ENCODE data around the gene FAR1.
"Not testable (repeated sequence)": the region's sequence is repeated elsewhere in the genome, so short reads cannot be mapped to it uniquely, and the experiment has no call there.

Gene FAR1

GRCh38 chr11:13745165-13745564 lies 76.7 kb downstream of the FAR1 start:
- no peaks in the 10 kb centered on the region for H3K4me1 ChIP-seq (ENCODE audit: control insufficient read depth, low read length)
- H4K20me1 ChIP-seq (ENCODE audit: control insufficient read depth, insufficient read depth, low read depth, low read length): no peaks in the 10 kb centered on the region
- no peak overlapping the region for H3K4me2 ChIP-seq (ENCODE audit: low read length)
- TF ChIP-seq EZH2phosphoT487 (IDR thresholded peaks at IDR 0.05; ENCODE audit: borderline replicate concordance, low read length): no peak
- no peak for TF ChIP-seq CTCF (IDR thresholded peaks at IDR 0.05; ENCODE audit: low read depth, low read length, poor library complexity, severe bottlenecking)
- H3K9me3 ChIP-seq (ENCODE audit: control insufficient read depth, insufficient read depth, low read length): no peaks in the 10 kb centered on the region
- no peaks in the 10 kb centered on the region for H3K36me3 ChIP-seq (ENCODE audit: control insufficient read depth, low read length)
- H3K9me2 ChIP-seq (replicated peaks; ENCODE audit: control insufficient read depth, low read length): no peaks in the 10 kb centered on the region
- H3K4me3 ChIP-seq (ENCODE audit: low read length): no peak overlapping the region
- H3K27me3 ChIP-seq (ENCODE audit: control insufficient read depth, low read length): 0 out of 2 replicates have a peak, but pooled peaks cover 3% of the 10 kb centered on the region
- no peak overlapping the region for H3K27ac ChIP-seq (ENCODE audit: low read depth, low read length)
- H3K79me2 ChIP-seq (ENCODE audit: control insufficient read depth, low read length): no peaks in the 10 kb centered on the region
- no peaks in the 10 kb centered on the region for H3F3A ChIP-seq (ENCODE audit: control insufficient read depth, insufficient read depth)

- H3F3A ChIP-seq (ENCODE audit: control insufficient read depth, insufficient read depth): not testable (repeated sequence)
These were observed 84.8 kb downstream of the FAR1 start for GRCh38 chr11:13753316-13753715.

GRCh38 chr11:13759050-13759449 lies 90.6 kb downstream of the FAR1 start:
- Histone ChIP-seq H3K27me3 (ENCODE audit: control insufficient read depth, low read length) (no peaks in the 10 kb centered on the region), H3K9me3 (ENCODE audit: control insufficient read depth, insufficient read depth, low read length) (no peaks in the 10 kb centered on the region), H3F3A (ENCODE audit: control insufficient read depth, insufficient read depth) (no peaks in the 10 kb centered on the region), H3K36me3 (ENCODE audit: control insufficient read depth, low read length) (no peaks in the 10 kb centered on the region), H3K4me2 (ENCODE audit: low read length) (no peak overlapping the region), H3K9me2 (replicated peaks; ENCODE audit: control insufficient read depth, low read length) (no peaks in the 10 kb centered on the region), H3K4me3 (ENCODE audit: low read length) (no peak overlapping the region), H3K27ac (ENCODE audit: low read depth, low read length) (no peak overlapping the region), H3K79me2 (ENCODE audit: control insufficient read depth, low read length) (no peaks in the 10 kb centered on the region), H4K20me1 (ENCODE audit: control insufficient read depth, insufficient read depth, low read depth, low read length) (no peaks in the 10 kb centered on the region), H3K4me1 (ENCODE audit: control insufficient read depth, low read length) (no peaks in the 10 kb centered on the region)
- TF ChIP-seq CTCF (IDR thresholded peaks at IDR 0.05; ENCODE audit: low read depth, low read length, poor library complexity, severe bottlenecking) (no peak), EZH2phosphoT487 (IDR thresholded peaks at IDR 0.05; ENCODE audit: borderline replicate concordance, low read length) (no peak)

More at GRCh38 chr11:13753316-13753715, 84.8 kb downstream of the FAR1 start:
- H3K36me3 ChIP-seq (ENCODE audit: control insufficient read depth, low read length); H3K4me2 ChIP-seq (ENCODE audit: low read length); H3K27ac ChIP-seq (ENCODE audit: low read depth, low read length); H3K9me2 ChIP-seq (replicated peaks; ENCODE audit: control insufficient read depth, low read length); H3K79me2 ChIP-seq (ENCODE audit: control insufficient read depth, low read length); H4K20me1 ChIP-seq (ENCODE audit: control insufficient read depth, insufficient read depth, low read depth, low read length); H3K9me3 ChIP-seq (ENCODE audit: control insufficient read depth, insufficient read depth, low read length); H3K27me3 ChIP-seq (ENCODE audit: control insufficient read depth, low read length); H3K4me3 ChIP-seq (ENCODE audit: low read length); H3K4me1 ChIP-seq (ENCODE audit: control insufficient read depth, low read length): not testable (repeated sequence)

DNA sequence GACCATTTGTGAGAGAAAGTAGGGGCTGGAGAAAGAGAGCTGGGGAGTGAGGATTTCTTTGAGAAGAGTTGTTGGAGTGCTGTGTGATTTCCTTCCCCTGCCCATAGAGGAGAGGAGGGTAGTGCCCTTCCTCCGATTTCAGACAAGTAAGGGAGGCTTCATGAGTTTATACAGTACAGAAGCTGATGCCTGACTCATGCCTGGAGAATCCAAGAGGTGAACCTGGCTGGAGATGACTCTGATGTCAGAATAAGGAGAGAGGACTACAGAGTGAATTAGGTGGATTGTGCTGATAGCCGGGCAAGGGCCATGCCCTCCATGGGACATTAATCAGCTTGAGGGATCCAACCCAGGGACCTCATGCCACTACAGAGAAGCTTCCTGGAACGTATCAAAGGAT lies 91.6 kb downstream of the FAR1 start:
- H3K27ac ChIP-seq (ENCODE audit: low read depth, low read length): no peak overlapping the region
- no peaks in the 10 kb centered on the region for H3K4me1 ChIP-seq (ENCODE audit: control insufficient read depth, low read length)
- TF ChIP-seq CTCF (IDR thresholded peaks at IDR 0.05; ENCODE audit: low read depth, low read length, poor library complexity, severe bottlenecking) (no peak), EZH2phosphoT487 (IDR thresholded peaks at IDR 0.05; ENCODE audit: borderline replicate concordance, low read length) (no peak)
- H3K36me3 ChIP-seq (ENCODE audit: control insufficient read depth, low read length): no peaks in the 10 kb centered on the region
- no peaks in the 10 kb centered on the region for H3F3A ChIP-seq (ENCODE audit: control insufficient read depth, insufficient read depth)
- H3K9me2 ChIP-seq (replicated peaks; ENCODE audit: control insufficient read depth, low read length): no peaks in the 10 kb centered on the region
- H3K79me2 ChIP-seq (ENCODE audit: control insufficient read depth, low read length): no peaks in the 10 kb centered on the region
- no peak overlapping the region for H3K4me3 ChIP-seq (ENCODE audit: low read length)
- no peaks in the 10 kb centered on the region for H4K20me1 ChIP-seq (ENCODE audit: control insufficient read depth, insufficient read depth, low read depth, low read length)
- H3K4me2 ChIP-seq (ENCODE audit: low read length): no peak overlapping the region
- H3K27me3 ChIP-seq (ENCODE audit: control insufficient read depth, low read length): no peaks in the 10 kb centered on the region
- H3K9me3 ChIP-seq (ENCODE audit: control insufficient read depth, insufficient read depth, low read length): no peaks in the 10 kb centered on the region
